Hepatocyte (in vitro differentiated cells): ENCODE data around the gene PKD2L1. TPM values are rescaled to one million over a fixed set of nuclear protein-coding genes. Genes with fewer than 3 reads are reported as not detected.

ENCODE experiments used
- DNase-seq: peaks from one replicate; pipeline ENCODE4 v3.0.0-alpha.2; 2016; ENCODE audit warnings: low spot score
- H2AFZ ChIP-seq: fragments of 200-600 bp; sonication (generic); 2 replicates; pipeline ENCODE4 v1.6.0; 2016; ENCODE audit warnings: antibody characterized with exemption, mild to moderate bottlenecking
- H3K27ac ChIP-seq: fragments of 200-600 bp; sonication (generic); 2 replicates; pipeline ENCODE4 v1.5.1; 2016; ENCODE audit warnings: mild to moderate bottlenecking
- H3K27me3 ChIP-seq: fragments of 200-600 bp; sonication (generic); 2 replicates; pipeline ENCODE4 v1.6.1; 2016
- H3K36me3 ChIP-seq: fragments of 200-600 bp; sonication (generic); replicated peaks from 2 replicates; pipeline ENCODE4 v1.5.1; 2016; ENCODE audit warnings: low read depth; ENCODE audit not compliant: insufficient read depth
- H3K4me1 ChIP-seq: fragments of 200-600 bp; sonication (generic); 2 replicates; pipeline ENCODE4 v1.5.1; 2016; ENCODE audit warnings: mild to moderate bottlenecking, moderate library complexity; ENCODE audit not compliant: insufficient read depth
- H3K4me2 ChIP-seq: fragments of 200-600 bp; sonication (generic); 2 replicates; pipeline ENCODE4 v1.6.0; 2016
- H3K4me3 ChIP-seq: fragments of 200-600 bp; sonication (generic); 2 replicates; pipeline ENCODE4 v1.5.1; 2016; ENCODE audit warnings: mild to moderate bottlenecking
- H3K79me2 ChIP-seq: fragments of 200-600 bp; sonication (generic); 2 replicates; pipeline ENCODE4 v1.6.0; 2017; ENCODE audit warnings: mild to moderate bottlenecking
- H3K9me2 ChIP-seq: fragments of 200-600 bp; sonication (generic); replicated peaks from 2 replicates; pipeline ENCODE4 v1.6.0; 2017; ENCODE audit warnings: mild to moderate bottlenecking; ENCODE audit not compliant: insufficient read depth
- H3K9me3 ChIP-seq: fragments of 200-600 bp; sonication (generic); 2 replicates; pipeline ENCODE4 v1.5.1; 2016; ENCODE audit warnings: low read depth, mild to moderate bottlenecking
- H4K20me1 ChIP-seq: fragments of 200-600 bp; sonication (generic); 2 replicates; pipeline ENCODE4 v1.6.0; 2016; ENCODE audit warnings: mild to moderate bottlenecking; ENCODE audit not compliant: insufficient read depth, poor library complexity, severe bottlenecking
- EZH2 ChIP-seq: fragments of 200-600 bp; sonication (generic); IDR thresholded peaks from 2 replicates; pipeline ENCODE4 v1.6.1; 2016; ENCODE audit warnings: antibody characterized with exemption, mild to moderate bottlenecking, borderline replicate concordance
- EZH2phosphoT487 ChIP-seq: fragments of 200-600 bp; sonication (generic); IDR thresholded peaks from one replicate; pipeline ENCODE4 v1.6.1; 2018; ENCODE audit warnings: antibody characterized with exemption, mild to moderate bottlenecking, low read depth, moderate library complexity; ENCODE audit not compliant: unreplicated experiment, severe bottlenecking
- WGBS: methylation state at CpG from one replicate; pipeline ENCODE4 v1.1.6; 2016; ENCODE audit warnings: low lambda C conversion rate; ENCODE audit errors: missing lambda C conversion rate; 5-methylcytosine and 5-hydroxymethylcytosine counted together
- polyA plus RNA-seq: library from polyadenylated mRNA; unstranded; fragments of >200 nt; fragmentation: Nextera tagmentation; extraction: Ambion mirVana; gene quantifications from 2 replicates; pipeline ENCODE4 v1.2.1, GENCODE V29; 2016
- total RNA-seq: library from RNA; depleted of rRNA; stranded (reverse); fragments of >200 nt; gene quantifications from 2 replicates; pipeline ENCODE4 v1.2.3, GENCODE V29; 2014
- TF ChIP-seq, protein P1 (sequence below): fragments of 200-600 bp; sonication (generic); IDR thresholded peaks from 2 replicates; pipeline ENCODE4 v1.5.1; 2016; ENCODE audit warnings: antibody characterized with exemption, mild to moderate bottlenecking; ENCODE audit not compliant: poor library complexity

PKD2L1 gene
- total and polyA plus RNA-seq, 2 experiments from 2014 or later = 0.10 to 0.88 TPM

DNA sequence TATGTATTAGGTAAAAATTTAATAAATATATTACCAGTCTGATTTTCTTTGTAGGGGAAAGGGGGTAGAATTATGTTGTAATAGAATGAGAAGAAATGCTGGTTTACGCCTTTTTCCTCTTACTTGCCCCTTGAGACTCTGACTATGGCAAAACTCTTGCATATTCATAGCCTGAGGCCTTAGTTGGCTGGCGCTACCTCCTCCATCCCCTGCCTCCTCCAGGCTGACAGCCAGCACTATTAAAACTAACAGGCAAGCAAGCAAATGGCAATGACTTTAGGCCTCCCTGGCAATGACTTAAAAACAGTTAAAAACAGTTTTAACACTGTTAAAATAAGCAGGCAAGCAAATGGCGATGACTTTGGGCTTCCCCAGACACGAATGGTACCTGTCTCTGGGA lies 14.4 kb downstream of the PKD2L1 start:
- Histone ChIP-seq H3K4me1 (no peaks in the 10 kb centered on the region), H3K36me3 (no peaks in the 10 kb centered on the region), H3K79me2 (no peaks in the 10 kb centered on the region), H3K9me3 (no peaks in the 10 kb centered on the region), H3K27ac (no peak overlapping the region), H3K4me3 (no peak overlapping the region), H3K27me3 (peaks cover 34% of the 10 kb centered on the region), H2AFZ (no peak overlapping the region), H3K9me2 (no peaks in the 10 kb centered on the region), H3K4me2 (no peak overlapping the region), H4K20me1 (no peaks in the 10 kb centered on the region)
- no peak for DNase-seq
- TF ChIP-seq EZH2 (no peak), EZH2phosphoT487 (no peak)
- TF ChIP-seq, protein P1, sequence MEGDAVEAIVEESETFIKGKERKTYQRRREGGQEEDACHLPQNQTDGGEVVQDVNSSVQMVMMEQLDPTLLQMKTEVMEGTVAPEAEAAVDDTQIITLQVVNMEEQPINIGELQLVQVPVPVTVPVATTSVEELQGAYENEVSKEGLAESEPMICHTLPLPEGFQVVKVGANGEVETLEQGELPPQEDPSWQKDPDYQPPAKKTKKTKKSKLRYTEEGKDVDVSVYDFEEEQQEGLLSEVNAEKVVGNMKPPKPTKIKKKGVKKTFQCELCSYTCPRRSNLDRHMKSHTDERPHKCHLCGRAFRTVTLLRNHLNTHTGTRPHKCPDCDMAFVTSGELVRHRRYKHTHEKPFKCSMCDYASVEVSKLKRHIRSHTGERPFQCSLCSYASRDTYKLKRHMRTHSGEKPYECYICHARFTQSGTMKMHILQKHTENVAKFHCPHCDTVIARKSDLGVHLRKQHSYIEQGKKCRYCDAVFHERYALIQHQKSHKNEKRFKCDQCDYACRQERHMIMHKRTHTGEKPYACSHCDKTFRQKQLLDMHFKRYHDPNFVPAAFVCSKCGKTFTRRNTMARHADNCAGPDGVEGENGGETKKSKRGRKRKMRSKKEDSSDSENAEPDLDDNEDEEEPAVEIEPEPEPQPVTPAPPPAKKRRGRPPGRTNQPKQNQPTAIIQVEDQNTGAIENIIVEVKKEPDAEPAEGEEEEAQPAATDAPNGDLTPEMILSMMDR = no peak
- 81% methylated on average over 4 of the region's 4 CpGs for WGBS

DNA sequence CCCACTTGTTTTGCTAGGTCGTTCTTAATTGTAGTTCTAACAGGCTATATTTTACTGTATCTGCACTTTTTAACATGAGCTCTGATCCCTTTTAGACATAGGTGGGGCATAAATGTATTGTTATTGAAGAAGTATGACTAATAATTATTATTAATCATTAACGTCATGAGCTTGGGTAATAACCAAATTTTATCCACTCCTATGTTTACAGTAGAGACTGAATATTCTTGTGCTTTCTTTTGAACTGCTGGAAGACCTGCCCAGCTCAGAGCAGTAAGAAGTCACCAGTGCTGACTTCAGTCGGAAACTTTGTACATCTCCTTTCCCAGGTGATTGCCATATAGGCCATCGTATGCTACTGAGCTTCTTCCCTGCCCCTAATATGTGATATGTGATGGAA lies 18.7 kb downstream of the PKD2L1 start:
- no peaks in the 10 kb centered on the region for H4K20me1 ChIP-seq
- H3K27ac ChIP-seq = no peak overlapping the region
- peaks cover 22% of the 10 kb centered on the region for H3K27me3 ChIP-seq
- H3K4me1 ChIP-seq = no peaks in the 10 kb centered on the region
- H3K9me2 ChIP-seq = no peaks in the 10 kb centered on the region
- H3K36me3 ChIP-seq = no peaks in the 10 kb centered on the region
- 73% methylated on average over 4 of the region's 4 CpGs for WGBS
- H3K79me2 ChIP-seq = no peaks in the 10 kb centered on the region
- no peak overlapping the region for H3K4me3 ChIP-seq
- H3K4me2 ChIP-seq = no peak overlapping the region
- TF ChIP-seq, protein P1 = no peak
- TF ChIP-seq EZH2 (no peak), EZH2phosphoT487 (no peak)
- no peaks in the 10 kb centered on the region for H3K9me3 ChIP-seq
- no peak for DNase-seq
- no peak overlapping the region for H2AFZ ChIP-seq

DNA sequence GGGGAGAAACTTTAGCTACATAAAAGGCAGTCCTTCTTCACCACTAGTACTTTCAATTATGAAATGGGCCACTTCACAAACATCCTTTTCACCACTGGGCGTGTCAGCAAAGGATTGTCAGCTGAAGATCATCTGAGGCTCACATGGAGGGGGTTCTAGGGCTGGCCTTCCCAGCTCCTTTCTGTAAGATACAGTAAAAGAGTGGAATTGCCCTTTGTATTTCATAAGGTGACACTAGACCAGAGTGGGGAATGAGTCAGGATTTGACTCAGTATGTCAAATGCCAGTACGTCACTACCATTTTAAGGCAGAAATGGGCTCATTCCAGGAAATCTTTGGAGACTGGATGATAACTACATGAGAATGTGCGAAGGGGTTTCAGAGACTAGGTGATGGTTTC lies 22.3 kb downstream of the PKD2L1 start:
- no peak for DNase-seq
- H3K9me3 ChIP-seq = no peaks in the 10 kb centered on the region
- H3K36me3 ChIP-seq = no peaks in the 10 kb centered on the region
- no peak overlapping the region for H3K4me3 ChIP-seq
- TF ChIP-seq EZH2phosphoT487 (no peak), EZH2 (no peak)
- TF ChIP-seq, protein P1 = no peak
- WGBS = 81% methylated on average over 3 of the region's 3 CpGs
- no peaks in the 10 kb centered on the region for H4K20me1 ChIP-seq
- H3K27me3 ChIP-seq = peaks cover 20% of the 10 kb centered on the region
- no peak overlapping the region for H2AFZ ChIP-seq
- no peaks in the 10 kb centered on the region for H3K79me2 ChIP-seq
- H3K27ac ChIP-seq = no peak overlapping the region
- no peaks in the 10 kb centered on the region for H3K4me1 ChIP-seq
- H3K9me2 ChIP-seq = no peaks in the 10 kb centered on the region
- H3K4me2 ChIP-seq = no peak overlapping the region

DNA sequence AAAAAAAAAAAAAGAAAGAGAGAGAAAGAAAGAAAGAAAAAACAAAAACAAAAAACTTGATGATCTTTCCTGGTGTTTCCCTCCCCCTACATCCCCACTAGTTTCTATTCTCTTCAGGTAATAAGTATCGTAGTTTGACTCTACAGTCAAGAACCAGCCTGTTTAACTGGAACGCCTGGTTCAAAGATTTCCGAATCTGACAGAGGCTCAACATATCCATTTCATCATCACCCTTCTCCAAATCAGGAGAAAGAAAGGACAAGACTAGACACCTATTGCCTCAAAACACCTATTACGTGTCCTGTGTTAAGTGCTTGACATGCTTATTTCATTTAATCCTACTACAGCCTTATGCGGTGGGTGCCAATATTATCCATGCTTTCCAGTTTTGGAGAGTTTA lies 23.2 kb downstream of the PKD2L1 start:
- no peaks in the 10 kb centered on the region for H3K36me3 ChIP-seq
- H3K9me3 ChIP-seq = no peaks in the 10 kb centered on the region
- H3K4me2 ChIP-seq = no peak overlapping the region
- no peaks in the 10 kb centered on the region for H3K79me2 ChIP-seq
- peaks cover 19% of the 10 kb centered on the region for H3K27me3 ChIP-seq
- no peaks in the 10 kb centered on the region for H4K20me1 ChIP-seq
- 90% methylated on average over 5 of the region's 5 CpGs for WGBS
- H3K27ac ChIP-seq = no peak overlapping the region
- H3K4me3 ChIP-seq = no peak overlapping the region
- no peaks in the 10 kb centered on the region for H3K4me1 ChIP-seq
- H2AFZ ChIP-seq = no peak overlapping the region
- no peak for DNase-seq
- no peaks in the 10 kb centered on the region for H3K9me2 ChIP-seq
- TF ChIP-seq EZH2phosphoT487 (no peak), EZH2 (no peak)
- TF ChIP-seq, protein P1 = no peak
